Stimulated activated naive B cell treated with anti-CD40 and anti-IgM and Interleukin-4, amounts not matched to agents 10 μg/mL and 1 μg/mL and 100 μg/mL, for 72 hours (primary cell): ENCODE data around the gene PARP14.
A peak's percentile ranks its signal among the peaks of the same experiment; 100 is the strongest.

Experiments used
- ATAC-seq, 2 donors: fragments of 150-1000 bp; cut with Tn5 transposase; replicated peaks; 2 replicates each; pipeline ENCODE4 v1.10.0; 2021; ENCODE audit warnings: moderate library complexity in 1 of 2
- DNase-seq: peaks from one replicate; pipeline ENCODE4 v3.0.0; 2021
- H3K27ac Mint-ChIP-seq: one replicate; pipeline ENCODE4 v1.8.0; 2022; ENCODE audit warnings: mild to moderate bottlenecking, mixed read lengths
- H3K27me3 Mint-ChIP-seq, 2 donors: one replicate each; pipeline ENCODE4 v1.8.0; 2022; ENCODE audit warnings: mixed read lengths in 2 of 2
- H3K36me3 Mint-ChIP-seq, 2 donors: one replicate each; pipeline ENCODE4 v1.8.0; 2022; ENCODE audit warnings: mixed read lengths in 2 of 2, mild to moderate bottlenecking in 1 of 2
- H3K4me1 Mint-ChIP-seq, 2 donors: one replicate each; pipeline ENCODE4 v1.8.0; 2022; ENCODE audit warnings: mixed read lengths in 2 of 2, mild to moderate bottlenecking in 1 of 2
- H3K4me3 Mint-ChIP-seq, 2 donors: one replicate each; pipeline ENCODE4 v1.8.0; 2022; ENCODE audit warnings: mild to moderate bottlenecking in 2 of 2, mixed read lengths in 2 of 2, moderate library complexity in 1 of 2
- H3K9me3 Mint-ChIP-seq, 2 donors: one replicate each; pipeline ENCODE4 v1.8.0; 2022; ENCODE audit warnings: mixed read lengths in 2 of 2, mild to moderate bottlenecking in 1 of 2

Gene PARP14

DNA sequence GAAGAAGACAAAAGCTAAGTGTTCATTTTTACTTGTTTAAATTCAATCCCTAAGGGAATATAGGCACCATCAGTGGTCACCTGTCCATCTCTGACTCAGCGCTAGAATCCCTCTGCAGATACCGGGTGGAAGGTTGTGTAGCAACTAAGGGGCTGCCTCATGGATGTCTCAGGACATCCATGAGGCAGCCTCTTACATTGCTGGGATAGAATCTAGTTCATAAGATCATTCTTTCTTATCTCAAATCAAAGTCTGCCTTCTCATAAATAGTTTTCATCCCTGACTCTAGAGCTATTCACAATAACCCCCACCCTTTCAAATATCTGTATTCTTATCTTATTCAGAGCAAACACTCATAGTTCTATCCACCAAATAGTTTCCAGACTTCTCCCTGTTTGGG, 74.9 kb downstream of the PARP14 start:
- DNase-seq = no peak
- ATAC-seq = no peak
- peaks cover 0 to 1% of the 10 kb centered on the region in 2 donors for H3K4me1 Mint-ChIP-seq
- no peaks in the 10 kb centered on the region for H3K27me3 Mint-ChIP-seq
- no peak overlapping the region for H3K27ac Mint-ChIP-seq
- H3K4me3 Mint-ChIP-seq = no peak overlapping the region
- H3K36me3 Mint-ChIP-seq = peaks cover 33 to 44% of the 10 kb centered on the region in 2 donors
- no peaks in the 10 kb centered on the region for H3K9me3 Mint-ChIP-seq

- peaks cover 20 to 26% of the 10 kb centered on the region in 2 donors for H3K36me3 Mint-ChIP-seq
- no peak for DNase-seq
- H3K4me1 Mint-ChIP-seq = peaks cover 6 to 11% of the 10 kb centered on the region in 2 donors
- no peaks in the 10 kb centered on the region for H3K9me3 Mint-ChIP-seq
- no peak overlapping the region for H3K27ac Mint-ChIP-seq
- no peak for ATAC-seq
- no peak overlapping the region for H3K4me3 Mint-ChIP-seq
- H3K27me3 Mint-ChIP-seq = no peaks in the 10 kb centered on the region
Observed at GRCh38 chr3:122758877-122759560, 78.4 kb downstream of the PARP14 start.

DNA sequence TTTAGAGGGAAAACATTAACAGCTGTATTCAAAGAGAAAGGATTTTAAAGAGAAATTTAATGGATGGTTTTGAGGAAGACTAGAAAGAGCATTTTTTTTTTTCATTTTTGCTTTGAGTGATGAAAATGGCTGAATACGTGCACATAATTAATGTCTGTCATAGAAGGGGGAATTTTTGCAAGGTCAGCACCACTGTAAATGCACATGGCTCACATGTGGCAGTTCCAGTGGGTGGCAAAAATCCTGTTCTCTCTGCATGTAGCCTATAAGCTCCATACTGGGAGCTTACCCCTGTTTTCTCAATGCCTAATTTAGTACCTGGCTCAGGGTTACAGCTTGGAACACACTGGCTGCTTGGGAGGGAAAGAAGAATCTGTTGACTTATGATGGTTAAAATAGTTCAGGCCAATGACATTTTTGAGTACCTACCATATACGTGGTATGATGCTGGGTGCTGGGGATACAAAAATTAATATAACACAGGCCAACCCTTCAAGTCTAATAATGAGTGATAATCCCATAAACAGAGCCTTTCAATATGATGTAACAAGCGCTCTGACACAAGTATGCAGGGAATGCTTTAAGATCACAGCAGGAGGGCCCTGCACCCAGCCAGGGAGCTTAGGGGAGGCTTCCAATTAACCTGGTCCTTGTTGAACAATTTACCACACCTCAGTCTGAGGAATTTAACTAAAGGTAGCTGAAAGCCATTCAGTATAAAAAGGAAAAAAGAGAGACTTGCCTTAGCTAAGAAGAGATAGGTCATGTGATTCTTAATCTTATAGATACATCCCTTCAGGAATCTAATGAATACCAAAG, 80.0 kb downstream of the PARP14 start:
- H3K36me3 Mint-ChIP-seq = peaks cover 15 to 20% of the 10 kb centered on the region in 2 donors
- H3K27ac Mint-ChIP-seq = no peak overlapping the region
- H3K4me1 Mint-ChIP-seq = peaks cover 5 to 11% of the 10 kb centered on the region in 2 donors
- H3K9me3 Mint-ChIP-seq = no peaks in the 10 kb centered on the region
- no peak for DNase-seq
- ATAC-seq = no peak
- H3K27me3 Mint-ChIP-seq = no peaks in the 10 kb centered on the region
- no peak overlapping the region for H3K4me3 Mint-ChIP-seq

DNA sequence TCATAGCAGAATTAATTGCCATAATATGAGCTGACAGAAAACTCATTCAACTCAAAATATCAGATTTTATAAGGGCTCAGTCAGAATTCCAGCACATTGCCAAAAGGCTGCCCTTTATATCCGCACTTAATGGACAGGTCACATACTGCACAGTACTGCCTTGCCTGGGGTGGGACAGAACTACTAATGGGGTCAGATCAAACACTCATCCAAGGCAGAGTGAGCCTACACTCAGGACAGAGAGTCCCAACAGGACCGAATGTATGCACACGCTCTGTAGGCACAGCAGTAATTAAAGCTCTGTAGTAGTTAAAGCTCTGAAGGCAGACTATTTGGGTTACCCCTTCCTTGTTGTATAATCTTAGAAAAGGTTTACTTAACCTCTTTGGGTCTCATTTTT, 85.8 kb downstream of the PARP14 start:
- no peaks in the 10 kb centered on the region for H3K9me3 Mint-ChIP-seq
- no peak overlapping the region for H3K4me3 Mint-ChIP-seq
- H3K27me3 Mint-ChIP-seq = no peaks in the 10 kb centered on the region
- no peak for ATAC-seq
- H3K36me3 Mint-ChIP-seq = peaks cover 14 to 24% of the 10 kb centered on the region in 2 donors
- DNase-seq = no peak
- peaks cover 4 to 10% of the 10 kb centered on the region in 2 donors for H3K4me1 Mint-ChIP-seq
- H3K27ac Mint-ChIP-seq = no peak overlapping the region

- no peaks in the 10 kb centered on the region for H3K4me1 Mint-ChIP-seq
- H3K4me3 Mint-ChIP-seq = no peak overlapping the region
- DNase-seq (no peak), ATAC-seq (no peak)
- no peaks in the 10 kb centered on the region for H3K27me3 Mint-ChIP-seq
- peaks cover 14 to 24% of the 10 kb centered on the region in 2 donors for H3K36me3 Mint-ChIP-seq
- H3K9me3 Mint-ChIP-seq = no peaks in the 10 kb centered on the region
- H3K27ac Mint-ChIP-seq = no peak overlapping the region
Observed at GRCh38 chr3:122767540-122768372, 87.1 kb downstream of the PARP14 start.

GRCh38 chr3:122770521-122771202, 90.0 kb downstream of the PARP14 start:
- no peak for DNase-seq
- ATAC-seq = no peak
- H3K4me1 Mint-ChIP-seq = peaks cover 7 to 14% of the 10 kb centered on the region in 2 donors
- H3K27ac Mint-ChIP-seq = no peak overlapping the region
- H3K4me3 Mint-ChIP-seq = no peak overlapping the region
- H3K9me3 Mint-ChIP-seq = no peaks in the 10 kb centered on the region
- H3K36me3 Mint-ChIP-seq = peaks cover 11 to 26% of the 10 kb centered on the region in 2 donors
- H3K27me3 Mint-ChIP-seq = no peaks in the 10 kb centered on the region

DNA sequence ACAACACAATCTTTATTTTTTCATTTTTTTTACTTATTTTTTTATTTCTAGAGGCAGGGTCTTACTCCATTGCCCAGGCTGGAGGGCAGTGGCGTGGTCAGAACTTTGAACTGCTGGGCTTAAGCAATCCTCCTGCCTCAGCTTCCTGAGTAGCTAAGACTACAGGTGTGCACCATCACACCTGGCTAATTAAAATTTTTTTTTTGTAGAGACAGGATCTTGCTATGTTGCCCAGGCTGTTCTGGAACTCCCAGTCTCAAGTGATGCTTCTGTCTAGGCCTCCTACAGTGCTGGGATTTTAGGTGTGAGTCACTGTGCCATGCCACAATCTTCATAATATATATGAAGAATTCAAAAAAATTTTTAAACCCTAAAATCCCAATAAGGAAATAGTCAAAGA, 92.2 kb downstream of the PARP14 start:
- no peak overlapping the region for H3K27ac Mint-ChIP-seq
- ATAC-seq (no peak), DNase-seq (no peak)
- peaks cover 10 to 20% of the 10 kb centered on the region in 2 donors for H3K36me3 Mint-ChIP-seq
- peaks cover 7 to 14% of the 10 kb centered on the region in 2 donors for H3K4me1 Mint-ChIP-seq
- no peaks in the 10 kb centered on the region for H3K27me3 Mint-ChIP-seq
- H3K9me3 Mint-ChIP-seq = no peaks in the 10 kb centered on the region
- H3K4me3 Mint-ChIP-seq = no peak overlapping the region

GRCh38 chr3:122773944-122774509, 93.4 kb downstream of the PARP14 start:
- peak; percentile 87 for ATAC-seq
- H3K27me3 Mint-ChIP-seq = no peaks in the 10 kb centered on the region

DNA sequence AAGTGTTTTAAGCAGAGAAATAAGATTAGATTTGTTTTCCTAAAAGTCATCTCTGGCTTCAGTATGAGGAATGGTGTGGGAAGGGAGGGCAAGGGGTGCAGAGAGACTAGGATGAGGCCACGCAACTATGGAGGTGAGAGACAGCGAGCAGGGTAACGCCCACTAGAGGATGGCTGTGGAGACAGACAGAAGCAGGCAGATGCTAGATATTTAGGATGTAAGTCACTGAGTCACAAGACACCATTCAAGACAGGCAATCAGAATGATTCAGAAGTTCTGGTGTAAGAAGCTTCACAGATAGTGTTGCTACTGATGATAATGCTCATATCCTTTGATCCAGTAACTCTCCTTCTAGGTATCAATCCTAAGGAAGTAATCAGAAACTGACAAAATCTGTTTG, 93.9 kb downstream of the PARP14 start:
- Mint-ChIP-seq H3K9me3 (no peaks in the 10 kb centered on the region), H3K4me3 (peak overlapping the region in 1 of 2 donors; percentile 5), H3K36me3 (peaks cover 5 to 14% of the 10 kb centered on the region in 2 donors), H3K27me3 (no peaks in the 10 kb centered on the region), H3K4me1 (peaks cover 7 to 14% of the 10 kb centered on the region in 2 donors), H3K27ac (peak overlapping the region; percentile 72)
- ATAC-seq (peak; percentile 24 to 47), DNase-seq (no peak)

More at GRCh38 chr3:122773944-122774509, 93.4 kb downstream of the PARP14 start:
- Mint-ChIP-seq H3K36me3 (peaks cover 7 to 14% of the 10 kb centered on the region in 2 donors), H3K4me3 (peak overlapping the region; percentile 5 to 41), H3K9me3 (no peaks in the 10 kb centered on the region), H3K27ac (peak overlapping the region; percentile 72), H3K4me1 (peaks cover 7 to 14% of the 10 kb centered on the region in 2 donors)
- no peak for DNase-seq

GRCh38 chr3:122776675-122777468, 96.2 kb downstream of the PARP14 start:
- H3K27me3 Mint-ChIP-seq = no peaks in the 10 kb centered on the region
- no peak overlapping the region for H3K27ac Mint-ChIP-seq
- DNase-seq = no peak
- no peaks in the 10 kb centered on the region for H3K9me3 Mint-ChIP-seq
- H3K4me1 Mint-ChIP-seq = peaks cover 7 to 14% of the 10 kb centered on the region in 2 donors
- H3K4me3 Mint-ChIP-seq = no peak overlapping the region
- ATAC-seq = no peak
- peaks cover 3 to 16% of the 10 kb centered on the region in 2 donors for H3K36me3 Mint-ChIP-seq

DNA sequence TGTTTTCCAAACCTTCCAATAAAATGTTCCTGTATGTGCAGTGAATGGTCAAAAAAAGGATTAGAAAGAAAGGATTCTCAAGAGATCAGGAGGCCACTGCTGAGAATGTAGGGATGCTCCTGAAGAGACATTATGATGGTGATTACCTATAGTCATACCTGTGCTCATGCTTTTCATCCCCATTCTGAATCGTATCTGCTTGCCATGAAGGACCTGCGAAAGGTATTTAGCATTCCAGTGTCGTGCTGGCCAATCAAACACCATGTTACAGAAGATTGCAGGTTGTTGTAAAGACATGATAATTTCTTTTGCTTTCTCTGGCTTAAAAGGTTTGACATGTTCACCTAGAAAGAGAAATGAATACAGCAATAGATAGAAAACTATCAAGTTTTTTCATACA, 96.9 kb downstream of the PARP14 start:
- Mint-ChIP-seq H3K27me3 (no peaks in the 10 kb centered on the region), H3K27ac (no peak overlapping the region), H3K36me3 (peaks cover 3 to 16% of the 10 kb centered on the region in 2 donors), H3K4me1 (peaks cover 7 to 14% of the 10 kb centered on the region in 2 donors), H3K4me3 (no peak overlapping the region), H3K9me3 (no peaks in the 10 kb centered on the region)
- ATAC-seq (no peak), DNase-seq (no peak)
